Measurements from ENCODE around the gene SPOPL. TPM values are rescaled to one million over a fixed set of nuclear protein-coding genes. Genes with fewer than 3 reads are reported as not detected.
"Not testable (repeated sequence)": the region's sequence is repeated elsewhere in the genome, so short reads cannot be mapped to it uniquely, and the experiment has no call there.

SPOPL gene
- total RNA-seq, 4 donors from 2014 or later = 20.6 to 40.1 (median 29.7) TPM

GRCh38 chr2:138455691-138456090 is 45.9 kb upstream of the SPOPL start:
- TF ChIP-seq CTCF (IDR thresholded peaks at IDR 0.05) (no peak), POLR2A (IDR thresholded peaks at IDR 0.05) (no peak)
- intact Hi-C loops (cut with DNase I; ENCODE audit: low total_unique reads) = no loop called here
- H3K4me3 ChIP-seq (ENCODE audit: low read depth, poor library complexity, severe bottlenecking) = no peak overlapping the region
- 46 to 49% methylated on average over 2 of the region's 2 CpGs for WGBS, 2 donors
- DNase-seq (ENCODE audit: low spot score in 2 of 2) = no peak

GRCh38 chr2:138462689-138463088 is 38.9 kb upstream of the SPOPL start:
- DNase-seq (ENCODE audit: low spot score in 2 of 2); intact Hi-C loops (cut with DNase I; ENCODE audit: low total_unique reads); H3K4me3 ChIP-seq (ENCODE audit: low read depth, poor library complexity, severe bottlenecking): not testable (repeated sequence)
- 94 to 97% methylated on average over 3 of the region's 3 CpGs for WGBS, 2 donors

- WGBS, 2 donors = 0% methylated on average over 1 of the region's 1 CpG
- DNase-seq (ENCODE audit: low spot score in 2 of 2) = no peak
- no peak overlapping the region for H3K4me3 ChIP-seq (ENCODE audit: low read depth, poor library complexity, severe bottlenecking)
- intact Hi-C loops (cut with DNase I; ENCODE audit: low total_unique reads) = no loop called here
- TF ChIP-seq POLR2A (IDR thresholded peaks at IDR 0.05) = no peak
- no peak for TF ChIP-seq CTCF (IDR thresholded peaks at IDR 0.05)
Observed at GRCh38 chr2:138468617-138469016, 33.0 kb upstream of the SPOPL start.

DNA sequence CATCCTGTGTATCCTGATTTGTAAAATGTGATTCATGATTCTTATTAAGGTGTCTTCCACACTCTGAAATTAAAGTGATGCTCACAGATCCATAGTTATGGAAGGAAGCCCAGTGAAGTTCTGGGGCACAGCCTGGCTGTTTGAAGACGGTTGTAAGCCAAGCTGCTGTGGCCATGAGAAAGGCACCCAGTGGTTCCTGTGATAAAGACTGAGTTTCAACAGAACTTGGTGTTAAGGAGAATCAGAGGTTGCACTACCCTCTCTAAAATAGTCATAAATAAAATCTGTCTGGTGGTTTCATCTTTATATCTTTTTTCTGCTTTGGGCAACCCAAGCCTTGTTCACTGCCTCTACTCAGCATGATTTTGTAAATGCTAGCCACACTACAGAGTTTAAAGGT is 32.2 kb upstream of the SPOPL start:
- WGBS, 2 donors = 63 to 64% methylated on average over 1 of the region's 1 CpG
- no peak for TF ChIP-seq CTCF (IDR thresholded peaks at IDR 0.05)
- TF ChIP-seq POLR2A (IDR thresholded peaks at IDR 0.05) = no peak
- H3K4me3 ChIP-seq (ENCODE audit: low read depth, poor library complexity, severe bottlenecking) = no peak overlapping the region
- no peak for DNase-seq (ENCODE audit: low spot score in 2 of 2)
- intact Hi-C loops (cut with DNase I; ENCODE audit: low total_unique reads) = no loop called here

- intact Hi-C loops (cut with DNase I; ENCODE audit: low total_unique reads) = no loop called here
- no peak overlapping the region for H3K4me3 ChIP-seq (ENCODE audit: low read depth, poor library complexity, severe bottlenecking)
- TF ChIP-seq CTCF (IDR thresholded peaks at IDR 0.05) = no peak
- TF ChIP-seq POLR2A (IDR thresholded peaks at IDR 0.05) = no peak
- no peak for DNase-seq (ENCODE audit: low spot score in 2 of 2)
- 91% methylated on average over 5 of the region's 5 CpGs for WGBS, 2 donors
Observed at GRCh38 chr2:138470941-138471340, 30.6 kb upstream of the SPOPL start.

DNA sequence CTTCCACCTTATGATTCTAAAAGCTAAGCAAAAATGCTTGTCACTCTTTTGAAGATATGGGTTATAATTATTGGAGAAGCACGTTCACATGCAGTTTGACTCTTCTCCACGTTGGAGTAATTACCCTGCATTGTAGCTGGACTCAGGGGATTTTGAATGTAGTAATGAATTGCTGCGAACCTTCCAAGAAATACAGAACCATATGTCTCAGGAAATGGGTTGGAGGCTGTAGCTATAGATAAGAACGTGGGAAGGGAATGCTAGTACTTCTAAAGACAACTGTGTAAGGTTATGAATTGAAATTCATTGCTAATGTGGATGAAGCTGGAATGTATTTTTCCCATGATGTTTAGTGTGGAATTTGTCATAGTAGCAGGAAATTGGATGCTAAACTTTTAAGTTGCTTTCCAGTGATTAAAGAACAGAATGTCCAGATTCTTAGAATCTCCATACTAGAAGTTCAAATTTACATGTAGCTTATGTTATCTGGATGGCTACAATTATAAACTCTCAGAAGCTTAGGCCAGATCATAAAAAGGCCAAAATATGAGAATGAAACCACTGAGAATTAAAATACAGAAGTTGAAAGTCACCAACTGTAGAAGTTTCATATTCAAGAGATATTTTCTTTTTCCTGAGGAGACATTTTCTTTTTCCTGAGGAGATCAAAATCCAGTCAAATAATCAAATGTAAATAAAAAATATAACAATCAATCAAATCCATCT is 27.3 kb upstream of the SPOPL start:
- TF ChIP-seq CTCF (IDR thresholded peaks at IDR 0.05) (no peak), POLR2A (IDR thresholded peaks at IDR 0.05) (no peak)
- H3K4me3 ChIP-seq (ENCODE audit: low read depth, poor library complexity, severe bottlenecking) = no peak overlapping the region
- 56 to 64% methylated on average over 4 of the region's 4 CpGs for WGBS, 2 donors
- intact Hi-C loops (cut with DNase I; ENCODE audit: low total_unique reads) = no loop called here
- no peak for DNase-seq (ENCODE audit: low spot score in 2 of 2)
